ENCODE measurements around the gene ANO8. TPM values are rescaled to one million over a fixed set of nuclear protein-coding genes. Genes with fewer than 3 reads are reported as not detected.
A peak's percentile ranks its signal among the peaks of the same experiment; 100 is the strongest.

Gene ANO8
- total RNA-seq, 1 donor from 2014 or later, result 19.0 TPM

- Mint-ChIP-seq H3K27ac (ENCODE audit: unreplicated experiment) (peak overlapping the region; percentile 94), H3K36me3 (ENCODE audit: low read depth, unreplicated experiment) (peaks cover 28% of the 10 kb centered on the region), H3K4me1 (ENCODE audit: unreplicated experiment) (peaks cover 41% of the 10 kb centered on the region), H3K27me3 (ENCODE audit: unreplicated experiment) (peaks cover 33% of the 10 kb centered on the region), H3K4me3 (ENCODE audit: unreplicated experiment) (peak overlapping the region; percentile 81), H3K9me3 (ENCODE audit: unreplicated experiment) (no peaks in the 10 kb centered on the region)
- no peak for DNase-seq (ENCODE audit: low spot score)
- no peak for TF ChIP-seq CTCF (IDR thresholded peaks at IDR 0.05; ENCODE audit: unreplicated experiment)
Observed at GRCh38 chr19:17351815-17352435, 17.3 kb upstream of the ANO8 start.

GRCh38 chr19:17348700-17349099 is 14.0 kb upstream of the ANO8 start:
- peaks cover 32% of the 10 kb centered on the region for H3K27me3 Mint-ChIP-seq (ENCODE audit: unreplicated experiment)
- no peaks in the 10 kb centered on the region for H3K9me3 Mint-ChIP-seq (ENCODE audit: unreplicated experiment)
- H3K4me3 Mint-ChIP-seq (ENCODE audit: unreplicated experiment), result no peak overlapping the region
- TF ChIP-seq CTCF (IDR thresholded peaks at IDR 0.05; ENCODE audit: unreplicated experiment), result no peak
- peak; percentile 45 for DNase-seq (ENCODE audit: low spot score)
- H3K36me3 Mint-ChIP-seq (ENCODE audit: low read depth, unreplicated experiment), result peaks cover 20% of the 10 kb centered on the region
- peaks cover 36% of the 10 kb centered on the region for H3K4me1 Mint-ChIP-seq (ENCODE audit: unreplicated experiment)
- H3K27ac Mint-ChIP-seq (ENCODE audit: unreplicated experiment), result peak overlapping the region; percentile 48

- no peak for DNase-seq (ENCODE audit: low spot score)
- no peak for TF ChIP-seq CTCF (IDR thresholded peaks at IDR 0.05; ENCODE audit: unreplicated experiment)
- Mint-ChIP-seq H3K4me1 (ENCODE audit: unreplicated experiment) (peaks cover 28% of the 10 kb centered on the region), H3K36me3 (ENCODE audit: low read depth, unreplicated experiment) (peaks cover 11% of the 10 kb centered on the region), H3K9me3 (ENCODE audit: unreplicated experiment) (no peaks in the 10 kb centered on the region), H3K27ac (ENCODE audit: unreplicated experiment) (peak overlapping the region; percentile 72), H3K4me3 (ENCODE audit: unreplicated experiment) (peak overlapping the region; percentile 40), H3K27me3 (ENCODE audit: unreplicated experiment) (peaks cover 27% of the 10 kb centered on the region)
Observed at GRCh38 chr19:17347877-17348276, 13.2 kb upstream of the ANO8 start.

- DNase-seq (ENCODE audit: low spot score), result no peak
- no peak for TF ChIP-seq CTCF (IDR thresholded peaks at IDR 0.05; ENCODE audit: unreplicated experiment)
Observed at GRCh38 chr19:17347361-17347760, 12.7 kb upstream of the ANO8 start.

GRCh38 chr19:17346109-17346671 is 11.5 kb upstream of the ANO8 start:
- peak; percentile 87 for DNase-seq (ENCODE audit: low spot score)
- peaks cover 17% of the 10 kb centered on the region for H3K4me1 Mint-ChIP-seq (ENCODE audit: unreplicated experiment)
- no peaks in the 10 kb centered on the region for H3K9me3 Mint-ChIP-seq (ENCODE audit: unreplicated experiment)
- H3K36me3 Mint-ChIP-seq (ENCODE audit: low read depth, unreplicated experiment), result peaks cover 3% of the 10 kb centered on the region
- peak overlapping the region; percentile 72 for H3K27ac Mint-ChIP-seq (ENCODE audit: unreplicated experiment)
- peaks cover 21% of the 10 kb centered on the region for H3K27me3 Mint-ChIP-seq (ENCODE audit: unreplicated experiment)
- peak; percentile 94 for TF ChIP-seq CTCF (IDR thresholded peaks at IDR 0.05; ENCODE audit: unreplicated experiment)
- no peak overlapping the region for H3K4me3 Mint-ChIP-seq (ENCODE audit: unreplicated experiment)

More at GRCh38 chr19:17347361-17347760, 12.7 kb upstream of the ANO8 start:
- H3K4me1 Mint-ChIP-seq (ENCODE audit: unreplicated experiment), result peaks cover 23% of the 10 kb centered on the region
- H3K9me3 Mint-ChIP-seq (ENCODE audit: unreplicated experiment), result no peaks in the 10 kb centered on the region
- peaks cover 23% of the 10 kb centered on the region for H3K27me3 Mint-ChIP-seq (ENCODE audit: unreplicated experiment)
- H3K27ac Mint-ChIP-seq (ENCODE audit: unreplicated experiment), result peak overlapping the region; percentile 36
- H3K36me3 Mint-ChIP-seq (ENCODE audit: low read depth, unreplicated experiment), result peaks cover 7% of the 10 kb centered on the region
- peak overlapping the region; percentile 40 for H3K4me3 Mint-ChIP-seq (ENCODE audit: unreplicated experiment)

Data from endothelial cell (in vitro differentiated cells).